SK-N-SH treated with all-trans-retinoic acid at 6 μM for 48 hours (cell line): Measurements from ENCODE around the gene SCYGR6.

Source experiments
- ATAC-seq: fragments of 200-7000 bp; cut with Tn5 transposase; 3 replicates; pipeline ENCODE4 v1.9.1; 2020; ENCODE audit warnings: mild to moderate bottlenecking, moderate library complexity
- CREB5 ChIP-seq: fragments of 250-450 bp; sonication (Bioruptor Pico); IDR thresholded peaks from 2 replicates; pipeline ENCODE4 v1.5.1; 2020; ENCODE audit warnings: low read depth, mild to moderate bottlenecking, moderate library complexity
- PPARA ChIP-seq: fragments of 250-450 bp; sonication (Bioruptor Pico); IDR thresholded peaks from 2 replicates; pipeline ENCODE4 v1.5.0; 2020; ENCODE audit warnings: mild to moderate bottlenecking, borderline replicate concordance
- ZFP30 ChIP-seq: fragments of 450-650 bp; formaldehyde crosslinking; IDR thresholded peaks from 2 replicates; pipeline ENCODE4 v1.5.0; 2022; ENCODE audit warnings: mild to moderate bottlenecking, moderate library complexity
- ZNF565 ChIP-seq: fragments of 450-650 bp; formaldehyde crosslinking; conservative IDR thresholded peaks from 2 replicates; pipeline ENCODE4 v1.5.0; 2020; ENCODE audit warnings: low read depth, mild to moderate bottlenecking, moderate library complexity
- ZNF70 ChIP-seq: fragments of 450-650 bp; formaldehyde crosslinking; IDR thresholded peaks from 2 replicates; pipeline ENCODE4 v1.5.0; 2020; ENCODE audit warnings: mild to moderate bottlenecking, moderate library complexity
- TF ChIP-seq, protein P1 (sequence below): fragments of 250-450 bp; sonication (Bioruptor Pico); IDR thresholded peaks from 2 replicates; pipeline ENCODE4 v1.8.0; 2021; ENCODE audit warnings: low read depth, mild to moderate bottlenecking, moderate library complexity, borderline replicate concordance

Gene SCYGR6

DNA sequence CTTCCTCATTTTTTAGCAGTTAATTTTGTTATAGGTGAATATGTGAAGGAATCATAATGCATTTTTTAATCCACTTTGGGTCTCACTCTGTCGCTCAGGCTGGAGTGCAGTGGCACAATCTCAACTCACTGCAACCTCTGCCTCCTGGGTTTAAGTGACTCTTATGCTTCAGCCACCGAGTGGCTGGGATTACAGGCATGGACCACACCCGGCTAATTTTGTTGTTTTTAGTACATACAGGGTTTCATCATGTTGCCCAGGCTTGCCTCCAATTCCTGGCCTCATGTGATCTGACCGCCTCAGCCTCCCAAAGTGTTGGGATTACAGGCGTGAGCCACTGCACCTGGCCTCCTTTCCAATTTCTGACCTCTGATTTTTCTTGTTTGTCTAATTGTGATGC, 40.3 kb downstream of the SCYGR6 start:
- TF ChIP-seq ZNF565 (CRISPR knock-in tag) (no peak), ZNF70 (CRISPR knock-in tag) (0 out of 2 replicates have a peak, but pooled peaks have one; percentile 21)
- no peak for ATAC-seq

GRCh38 chr2:227677928-227678327, 46.6 kb downstream of the SCYGR6 start:
- ATAC-seq: no peak
- TF ChIP-seq ZNF70 (CRISPR knock-in tag) (no peak), ZFP30 (CRISPR knock-in tag) (no peak)

- no peak for TF ChIP-seq PPARA (CRISPR knock-in tag)
- no peak for TF ChIP-seq CREB5 (CRISPR knock-in tag)
- TF ChIP-seq, protein P1, sequence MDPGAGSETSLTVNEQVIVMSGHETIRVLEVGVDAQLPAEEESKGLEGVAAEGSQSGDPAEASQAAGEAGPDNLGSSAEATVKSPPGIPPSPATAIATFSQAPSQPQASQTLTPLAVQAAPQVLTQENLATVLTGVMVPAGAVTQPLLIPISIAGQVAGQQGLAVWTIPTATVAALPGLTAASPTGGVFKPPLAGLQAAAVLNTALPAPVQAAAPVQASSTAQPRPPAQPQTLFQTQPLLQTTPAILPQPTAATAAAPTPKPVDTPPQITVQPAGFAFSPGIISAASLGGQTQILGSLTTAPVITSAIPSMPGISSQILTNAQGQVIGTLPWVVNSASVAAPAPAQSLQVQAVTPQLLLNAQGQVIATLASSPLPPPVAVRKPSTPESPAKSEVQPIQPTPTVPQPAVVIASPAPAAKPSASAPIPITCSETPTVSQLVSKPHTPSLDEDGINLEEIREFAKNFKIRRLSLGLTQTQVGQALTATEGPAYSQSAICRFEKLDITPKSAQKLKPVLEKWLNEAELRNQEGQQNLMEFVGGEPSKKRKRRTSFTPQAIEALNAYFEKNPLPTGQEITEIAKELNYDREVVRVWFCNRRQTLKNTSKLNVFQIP (CRISPR knock-in tag): no peak
These were observed 50.1 kb downstream of the SCYGR6 start for GRCh38 chr2:227674485-227674884.

More at GRCh38 chr2:227674485-227674884, 50.1 kb downstream of the SCYGR6 start:
- ATAC-seq: no peak
